Measurements from ENCODE around the gene MARCHF7.
A peak's percentile ranks its signal among the peaks of the same experiment; 100 is the strongest.
"Not testable (repeated sequence)": the region's sequence is repeated elsewhere in the genome, so short reads cannot be mapped to it uniquely, and the experiment has no call there.

MARCHF7 gene, protein sequence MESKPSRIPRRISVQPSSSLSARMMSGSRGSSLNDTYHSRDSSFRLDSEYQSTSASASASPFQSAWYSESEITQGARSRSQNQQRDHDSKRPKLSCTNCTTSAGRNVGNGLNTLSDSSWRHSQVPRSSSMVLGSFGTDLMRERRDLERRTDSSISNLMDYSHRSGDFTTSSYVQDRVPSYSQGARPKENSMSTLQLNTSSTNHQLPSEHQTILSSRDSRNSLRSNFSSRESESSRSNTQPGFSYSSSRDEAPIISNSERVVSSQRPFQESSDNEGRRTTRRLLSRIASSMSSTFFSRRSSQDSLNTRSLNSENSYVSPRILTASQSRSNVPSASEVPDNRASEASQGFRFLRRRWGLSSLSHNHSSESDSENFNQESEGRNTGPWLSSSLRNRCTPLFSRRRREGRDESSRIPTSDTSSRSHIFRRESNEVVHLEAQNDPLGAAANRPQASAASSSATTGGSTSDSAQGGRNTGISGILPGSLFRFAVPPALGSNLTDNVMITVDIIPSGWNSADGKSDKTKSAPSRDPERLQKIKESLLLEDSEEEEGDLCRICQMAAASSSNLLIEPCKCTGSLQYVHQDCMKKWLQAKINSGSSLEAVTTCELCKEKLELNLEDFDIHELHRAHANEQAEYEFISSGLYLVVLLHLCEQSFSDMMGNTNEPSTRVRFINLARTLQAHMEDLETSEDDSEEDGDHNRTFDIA

DNA sequence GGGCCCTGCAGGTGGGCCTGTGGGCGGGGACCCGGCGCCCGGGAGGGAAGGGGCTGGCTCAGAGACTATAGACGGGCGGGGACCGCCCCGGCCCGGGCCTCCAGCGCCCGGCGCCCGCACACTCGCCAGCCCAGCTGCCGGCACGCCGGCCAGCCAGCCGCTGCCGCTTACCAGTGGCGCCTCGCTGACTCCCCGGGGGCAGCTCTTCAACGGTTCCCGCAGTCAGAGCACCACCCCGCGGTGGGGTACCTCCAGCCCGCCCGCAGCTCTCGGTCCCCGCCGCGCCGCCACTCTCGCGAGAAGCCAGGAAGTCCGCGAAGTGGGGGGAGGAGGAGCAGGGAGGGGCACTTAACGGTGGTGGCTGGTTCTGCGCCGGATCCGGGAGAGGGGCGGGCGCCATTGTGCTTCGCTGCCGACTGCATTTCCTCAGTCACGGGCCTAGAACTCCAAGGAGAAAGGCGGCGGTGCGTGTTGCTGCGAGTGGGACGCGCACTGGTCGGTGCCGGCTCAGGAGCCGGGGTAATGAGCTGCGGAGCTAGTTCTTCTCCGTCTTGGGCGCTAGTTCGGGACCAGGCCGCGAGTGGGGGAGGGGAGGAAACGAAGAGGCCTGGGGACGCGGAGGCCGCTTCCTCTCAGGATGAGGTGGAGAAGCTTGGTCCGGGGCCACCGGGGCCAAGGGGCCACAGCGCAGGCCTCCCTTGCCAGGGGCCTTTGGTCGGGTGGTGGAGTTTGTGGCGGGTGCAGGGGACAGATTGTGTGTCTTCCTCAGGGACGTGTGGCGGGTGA lies at the start of gene MARCHF7:
Gene MARCHF7 (plus strand): TSS at position 364 of the 786 bp plus-strand sequence. CDS start 16,517 bp downstream, outside the sequence.
- no peak for FAIRE-seq

DNA sequence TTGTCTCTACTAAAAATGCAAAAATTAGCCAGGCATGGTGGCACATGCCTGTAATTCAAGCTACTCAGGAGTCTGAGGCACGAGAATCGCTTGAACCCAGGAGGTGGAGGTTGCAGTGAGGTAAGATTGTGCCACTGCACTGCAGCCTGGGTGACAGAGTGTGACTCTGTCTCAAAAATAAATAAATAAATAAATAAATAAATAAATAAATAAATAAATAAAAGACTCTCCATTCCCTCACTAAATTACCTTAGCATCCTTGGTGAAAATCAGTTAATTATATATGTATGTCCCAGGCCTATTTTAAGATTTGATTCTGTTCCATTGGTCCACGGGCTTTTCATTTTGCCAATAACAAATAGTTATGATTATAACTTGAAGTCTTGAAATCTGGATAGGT lies 44.9 kb upstream of the MARCHF7 start:
- FAIRE-seq, result not testable (repeated sequence)

DNA sequence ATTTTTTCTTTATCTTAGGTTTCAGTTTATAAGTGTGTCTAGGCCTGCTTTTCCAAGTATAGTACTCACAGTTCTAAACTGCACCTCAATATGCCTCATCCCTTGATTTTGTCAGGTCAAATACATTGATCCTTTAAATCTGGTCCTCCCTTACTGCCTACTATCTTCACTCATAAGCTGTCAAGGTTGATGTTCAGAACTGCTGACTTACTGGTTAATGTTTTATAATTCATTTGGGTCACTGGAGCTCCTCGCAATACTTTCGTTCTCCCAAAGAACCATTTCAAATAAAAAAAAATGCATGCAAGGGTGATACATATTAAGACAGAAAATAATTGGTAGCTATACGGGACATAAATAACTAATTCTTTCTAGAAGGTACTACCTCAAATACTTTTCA lies 41.3 kb upstream of the MARCHF7 start:
- no peak for FAIRE-seq

DNA sequence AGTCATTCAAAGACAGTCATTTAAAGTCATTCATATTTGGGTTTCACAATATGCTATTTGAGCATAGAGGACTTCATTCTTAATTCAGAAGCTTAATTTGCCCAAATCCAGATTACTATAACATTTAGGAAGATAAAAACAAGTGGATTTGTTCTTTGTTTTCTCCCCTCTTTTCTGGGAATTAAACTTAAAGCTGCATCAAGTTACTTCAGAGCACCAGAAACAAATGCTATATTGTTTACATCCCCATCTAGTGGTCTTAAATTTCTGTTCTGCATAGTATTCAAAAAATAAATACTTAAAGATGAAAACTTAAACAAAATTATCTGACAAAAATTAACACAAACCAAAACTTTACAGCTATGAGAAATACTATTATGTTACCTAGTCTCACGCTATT lies 34.7 kb upstream of the MARCHF7 start:
- peak; percentile 88 for FAIRE-seq

DNA sequence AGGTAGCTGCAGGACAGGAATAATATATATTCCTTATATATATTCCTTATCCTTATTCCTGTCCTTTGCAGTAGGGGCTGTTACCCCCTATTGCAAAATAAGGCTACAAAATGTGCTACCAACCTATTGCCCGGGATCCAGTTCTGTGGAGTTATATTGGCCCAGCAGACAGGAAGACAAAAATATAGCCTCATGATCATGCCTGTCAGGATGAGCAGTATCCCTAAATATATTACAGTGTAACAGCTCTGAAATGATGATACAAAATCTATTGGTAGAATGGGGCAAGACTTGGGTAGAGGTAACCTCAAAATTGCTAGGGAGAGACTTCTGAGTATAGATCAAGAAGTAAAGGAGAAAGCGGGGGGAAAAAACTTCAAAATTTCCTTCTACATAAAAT lies 31.6 kb upstream of the MARCHF7 start:
- FAIRE-seq, result no peak

DNA sequence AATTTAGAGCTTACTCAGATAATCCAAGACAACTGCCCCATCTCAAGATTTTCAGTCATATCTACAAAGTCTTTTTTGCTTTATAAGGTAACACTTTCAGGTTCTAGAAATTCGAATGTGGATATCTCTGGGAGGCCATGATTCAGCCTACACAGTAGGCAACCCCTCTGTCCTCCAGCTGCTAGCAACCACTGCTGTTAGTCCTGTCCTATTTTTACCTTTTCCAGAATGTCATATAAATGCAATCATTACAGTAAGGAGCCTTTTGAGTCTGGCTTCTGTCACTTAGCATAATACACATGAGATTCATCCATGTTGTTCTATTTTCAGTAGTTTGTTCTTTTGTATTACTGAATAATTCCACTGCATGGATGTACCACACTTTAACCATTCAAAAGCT lies 28.5 kb upstream of the MARCHF7 start:
- FAIRE-seq, result no peak

DNA sequence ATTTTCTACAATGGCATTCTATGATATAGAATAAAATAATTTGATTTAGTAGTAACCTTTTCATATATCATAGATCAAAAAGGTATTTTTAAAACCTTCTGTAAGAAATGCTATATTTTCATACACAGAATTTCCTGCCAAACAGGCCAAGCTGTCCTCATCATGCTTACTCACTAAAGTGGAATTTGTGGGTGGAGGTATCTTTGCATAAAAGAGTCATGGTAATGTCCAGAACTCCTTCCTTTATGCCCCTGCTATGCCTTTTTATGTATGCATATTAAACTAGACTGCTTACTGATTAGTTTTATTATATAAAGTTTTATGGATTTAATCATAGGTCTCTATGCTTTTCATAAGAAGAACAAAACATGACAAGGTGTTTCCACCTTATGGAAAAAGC lies 27.5 kb upstream of the MARCHF7 start:
- FAIRE-seq, result no peak

DNA sequence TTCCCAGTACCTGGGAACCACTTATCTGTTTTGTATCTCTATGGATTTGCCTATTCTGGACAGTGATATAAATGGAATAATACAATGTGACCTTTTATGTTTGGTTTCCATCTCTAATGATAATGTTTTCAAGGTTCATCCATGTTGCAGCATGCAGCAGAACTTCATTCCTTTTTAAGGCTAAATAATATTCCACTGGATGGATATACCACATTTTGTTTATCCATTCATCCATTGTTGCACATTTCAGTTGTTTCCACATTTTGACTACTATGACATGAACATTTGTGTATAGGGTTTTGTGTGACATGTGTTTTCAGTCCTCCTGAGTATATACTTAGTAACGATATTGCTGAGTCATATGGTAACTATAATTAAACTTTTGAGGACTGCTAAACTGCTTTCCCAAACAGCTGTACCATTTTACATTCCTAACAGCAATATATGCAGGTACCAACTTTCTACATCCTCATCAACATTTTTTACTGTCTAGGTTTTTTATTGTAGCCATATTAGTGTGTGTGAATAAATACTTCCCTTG lies 17.7 kb upstream of the MARCHF7 start:
- no peak for FAIRE-seq

DNA sequence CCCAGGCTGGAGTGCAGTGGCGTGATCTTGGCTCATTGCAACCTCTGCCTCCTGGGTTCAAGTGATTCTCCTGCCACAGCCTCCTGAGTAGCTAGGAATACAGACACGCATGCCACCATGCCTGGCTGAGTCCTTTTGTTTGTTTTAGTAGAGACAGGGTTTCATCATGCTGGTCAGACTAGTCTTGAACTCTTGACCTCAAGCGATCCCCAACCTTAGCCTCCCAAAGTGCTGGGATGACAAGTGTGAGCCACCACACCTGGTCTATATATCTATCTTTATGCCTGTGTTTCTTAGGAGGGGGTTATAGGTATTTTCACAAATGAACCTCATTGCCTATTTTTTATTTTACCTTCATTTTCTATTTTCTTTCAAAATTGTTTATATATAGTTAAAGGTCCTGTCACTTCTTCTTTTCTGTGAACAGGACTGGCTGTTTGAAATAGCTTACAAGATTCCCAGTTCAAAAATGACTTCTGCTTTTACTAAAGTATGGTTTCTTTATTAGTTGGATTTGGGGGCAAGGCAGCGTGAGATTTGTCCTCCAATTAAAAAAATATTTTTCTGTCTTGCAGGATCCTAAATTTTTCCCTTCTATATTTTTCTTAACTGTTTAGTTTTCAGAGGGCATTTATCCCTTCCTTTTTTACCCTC lies 16.4 kb upstream of the MARCHF7 start:
- no peak for FAIRE-seq

DNA sequence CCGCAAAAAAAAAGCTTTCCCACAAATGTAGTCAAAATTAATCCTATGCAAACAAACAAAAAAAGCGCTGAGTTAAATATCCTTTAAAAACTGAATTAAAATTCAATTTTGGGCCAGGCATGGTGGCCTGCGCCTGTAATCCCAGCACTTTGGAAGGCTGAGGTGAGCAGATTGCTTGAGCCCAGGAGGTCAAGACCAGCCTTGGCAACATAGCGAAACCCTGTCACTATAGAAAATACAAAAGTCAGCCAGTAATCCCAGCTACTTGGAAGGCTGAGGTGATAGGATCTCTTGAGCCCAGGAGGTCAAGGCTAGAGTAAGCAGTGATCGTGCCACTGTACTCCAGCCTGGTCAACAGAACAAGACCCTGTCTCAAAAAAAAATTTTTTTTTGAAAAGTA lies 8.8 kb upstream of the MARCHF7 start:
- FAIRE-seq, result no peak

DNA sequence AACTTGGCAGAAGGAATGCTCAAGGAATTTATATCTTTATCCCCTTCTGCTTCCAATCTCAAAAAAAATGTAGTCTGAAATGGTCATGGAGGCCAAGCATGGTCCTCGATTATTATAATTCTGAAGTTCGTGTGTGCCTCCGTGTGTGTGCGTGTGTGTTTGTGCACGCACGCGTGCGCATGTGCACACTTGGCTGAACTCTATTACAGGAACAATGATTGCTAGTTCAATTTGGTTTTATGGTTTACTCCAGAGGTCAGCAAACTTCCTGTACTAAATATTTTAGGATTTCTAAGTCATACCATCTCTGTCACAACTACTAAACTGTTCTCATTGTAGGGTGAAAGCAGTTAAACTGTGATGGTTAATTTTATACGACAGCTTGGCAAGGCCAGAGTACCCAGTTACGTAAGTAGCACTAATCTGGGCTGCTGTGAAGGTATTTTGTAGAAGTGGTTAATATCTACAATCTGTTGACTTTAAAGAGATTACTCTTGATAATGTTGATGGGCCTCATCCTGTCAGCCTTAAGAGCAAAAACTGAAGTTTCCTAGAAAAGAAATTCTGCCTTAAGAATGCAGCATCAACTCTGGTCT lies 5.8 kb upstream of the MARCHF7 start:
- FAIRE-seq, result no peak

DNA sequence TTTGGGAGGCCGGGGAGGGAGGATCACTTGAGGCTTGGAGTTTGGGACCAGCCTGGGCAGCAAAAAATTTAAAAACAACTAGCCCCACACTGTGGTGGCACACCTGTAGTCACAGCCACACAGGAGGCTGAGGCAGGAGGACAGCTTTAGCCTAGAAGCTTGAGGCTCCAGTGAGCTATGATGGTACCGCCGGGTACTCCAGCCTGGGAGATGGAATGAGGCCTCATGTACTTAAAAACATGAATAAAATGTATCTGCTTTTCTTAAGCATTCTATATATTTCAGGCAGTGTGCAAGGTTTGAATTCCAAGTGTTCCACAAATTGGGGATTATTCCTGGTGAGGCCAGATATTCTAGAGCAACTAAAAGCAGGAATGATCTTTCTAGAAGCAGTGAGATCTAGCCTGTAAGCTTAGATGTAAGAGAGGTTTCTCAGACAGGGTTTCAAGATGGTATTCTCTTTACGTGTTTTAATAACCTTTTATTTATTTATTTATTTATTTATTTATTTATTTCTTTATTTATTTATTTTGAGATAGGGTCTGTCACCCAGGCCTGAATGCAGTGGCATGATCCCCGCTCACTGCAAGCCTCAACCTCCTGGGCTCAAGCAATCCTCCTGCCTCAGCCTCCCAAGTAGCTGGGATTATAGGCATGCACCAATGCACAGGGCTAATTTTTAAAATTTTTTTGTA lies 4.1 kb upstream of the MARCHF7 start:
- no peak for FAIRE-seq

DNA sequence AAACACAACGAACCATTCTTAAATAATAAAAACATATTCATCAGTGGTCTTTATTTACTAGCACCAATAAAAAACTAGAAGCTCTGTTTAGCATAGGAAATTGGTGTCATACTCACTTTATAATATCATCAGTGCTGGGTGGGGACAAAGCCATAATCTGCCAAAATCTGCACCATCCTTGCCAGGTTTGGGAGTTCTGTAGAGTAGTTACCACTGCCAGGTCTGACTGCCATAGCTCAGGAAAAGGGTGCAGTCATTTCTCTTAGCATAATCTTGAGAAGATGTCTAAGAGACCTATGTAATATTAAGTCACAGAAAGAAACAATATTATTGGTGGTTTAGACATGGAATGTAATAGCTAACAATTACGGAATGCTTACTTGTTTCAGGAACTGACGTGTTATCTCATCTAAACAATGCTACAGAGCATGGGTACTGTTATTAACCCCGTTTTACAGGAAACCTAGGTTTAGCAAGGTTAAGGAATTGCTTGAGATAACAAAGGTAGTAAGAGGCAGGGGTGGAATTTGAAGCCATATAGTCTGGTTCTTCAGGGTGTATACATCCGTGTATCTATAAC lies 1.6 kb upstream of the MARCHF7 start:
- FAIRE-seq, result no peak

DNA sequence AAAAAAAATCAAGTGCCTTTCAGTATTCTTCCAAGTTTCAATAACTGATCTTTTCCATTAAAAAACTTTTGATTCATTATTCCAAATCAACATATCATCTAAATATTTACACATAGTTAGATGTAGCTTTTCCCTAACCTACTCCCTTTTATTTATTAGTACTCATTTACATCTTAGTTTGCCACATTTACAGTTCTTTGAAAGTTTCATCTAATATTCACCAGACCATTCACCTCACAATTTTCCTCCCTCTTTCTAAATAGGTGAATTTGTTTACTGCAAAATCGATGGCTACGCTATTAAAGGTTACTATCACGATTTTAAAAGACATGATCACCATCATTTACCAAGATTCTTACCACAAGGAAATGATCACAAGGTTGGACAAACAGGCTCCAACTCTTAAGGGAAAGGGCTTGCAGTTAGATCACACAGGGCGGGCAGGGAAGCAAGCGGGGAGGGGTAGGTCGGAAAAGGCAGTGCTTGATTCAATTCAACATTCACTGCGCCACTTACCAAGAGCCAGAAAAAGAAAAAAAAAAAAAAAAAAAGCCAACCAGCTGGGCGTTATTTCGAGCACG lies 654 bp upstream of the MARCHF7 start:
- no peak for FAIRE-seq

DNA sequence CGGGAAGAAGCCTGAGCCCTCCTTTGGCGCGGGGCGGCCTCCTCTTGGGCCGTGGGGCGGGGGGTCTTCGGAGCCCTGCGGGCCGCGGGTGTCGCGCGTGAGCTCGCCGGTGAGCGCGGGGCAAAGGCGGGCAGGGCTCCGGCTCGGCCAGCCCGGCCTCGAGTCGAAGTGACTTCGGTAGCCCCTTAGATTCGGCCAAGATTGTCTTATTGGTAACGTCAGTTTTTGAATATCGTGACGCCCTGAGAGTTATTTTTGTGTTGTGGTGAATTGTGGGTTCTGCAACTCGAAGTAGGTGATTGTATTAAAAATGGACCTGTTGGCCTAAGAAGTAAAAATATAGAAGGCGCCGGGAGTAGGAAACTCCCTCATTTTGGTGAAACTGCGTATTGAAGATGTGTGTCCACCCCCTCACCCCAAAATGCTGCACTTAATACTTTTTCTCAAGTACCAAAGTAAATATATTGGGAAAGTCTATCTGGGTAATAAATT lies 669 bp downstream of the MARCHF7 start:
- FAIRE-seq, result no peak

DNA sequence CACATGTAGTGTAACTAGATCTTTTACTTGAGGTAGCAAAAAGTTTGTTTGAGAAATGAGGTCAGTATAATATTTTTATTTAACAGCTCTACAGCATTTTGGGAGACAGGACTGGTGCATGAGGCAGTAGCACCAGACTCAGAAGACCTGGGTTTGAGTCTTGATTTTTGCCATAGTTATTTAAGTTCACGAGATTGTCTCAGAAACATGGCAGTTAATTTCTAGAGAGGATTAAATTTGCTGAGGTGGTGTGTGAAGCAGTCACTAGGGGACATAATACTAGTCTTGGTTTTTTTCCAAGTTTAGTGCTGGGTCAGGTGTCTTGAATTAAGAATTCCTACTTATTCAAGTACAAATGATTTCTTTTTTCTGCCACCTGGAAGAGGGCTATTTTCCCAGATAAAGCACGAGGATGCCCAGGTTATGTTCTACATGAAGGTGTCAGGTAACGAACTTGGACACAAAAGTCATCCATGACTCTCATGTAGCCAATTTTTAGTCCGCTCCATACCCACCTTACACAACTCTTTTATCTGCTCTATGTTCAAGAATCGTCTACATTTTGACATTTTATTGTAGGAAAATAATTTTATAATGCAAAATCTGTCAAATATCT lies 1.4 kb downstream of the MARCHF7 start:
- no peak for FAIRE-seq

DNA sequence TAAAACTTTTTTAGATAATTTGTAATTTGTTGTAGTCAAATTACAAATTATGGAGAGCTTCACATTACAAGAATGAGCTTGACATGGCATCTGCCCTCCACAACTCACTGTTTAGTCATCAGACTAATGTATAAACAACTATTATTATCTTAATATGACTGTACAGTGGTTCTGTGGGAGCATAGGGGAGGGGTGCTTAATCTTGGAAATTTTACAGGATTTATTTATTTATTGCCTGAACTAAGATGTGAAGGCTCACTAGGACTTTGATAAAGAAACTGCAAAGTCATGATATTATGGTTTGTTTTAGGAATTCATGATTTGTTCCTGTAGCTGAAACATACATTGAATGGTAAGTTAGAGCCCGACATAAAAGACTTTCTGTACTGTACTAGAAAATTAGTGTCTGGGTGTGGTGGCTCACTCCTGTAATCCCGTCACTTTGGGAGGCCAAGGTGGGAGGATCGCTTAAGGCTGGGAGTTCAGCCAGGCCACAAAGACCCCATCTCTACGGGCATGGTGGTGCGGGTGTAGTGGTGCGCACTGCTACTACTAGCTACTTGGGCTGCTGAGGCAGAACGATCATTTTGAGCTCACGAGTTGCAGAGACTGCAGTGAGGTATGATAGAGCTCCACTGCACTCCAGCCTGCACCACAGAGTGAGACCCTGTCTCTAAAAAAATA lies 2.1 kb downstream of the MARCHF7 start:
- FAIRE-seq, result no peak

DNA sequence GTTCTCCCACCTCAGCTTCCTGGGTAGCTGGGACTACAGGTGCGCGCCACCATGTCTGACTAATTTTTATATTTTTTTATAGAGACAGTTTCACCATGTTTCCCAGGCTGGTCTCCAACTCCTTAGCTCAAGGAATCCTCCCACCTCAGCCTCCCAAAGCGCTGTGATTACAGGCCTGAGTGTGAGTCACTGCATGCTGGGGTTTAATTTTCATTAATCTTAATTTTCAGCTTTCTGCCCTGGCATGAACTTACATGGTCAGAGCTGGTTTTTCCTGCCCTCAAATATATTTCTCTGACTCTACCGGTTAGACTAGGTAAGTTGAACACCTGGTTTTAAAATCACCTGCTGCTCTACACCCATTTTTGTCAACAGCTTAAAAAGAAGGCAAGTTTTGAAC lies 3.1 kb downstream of the MARCHF7 start:
- FAIRE-seq, result no peak

DNA sequence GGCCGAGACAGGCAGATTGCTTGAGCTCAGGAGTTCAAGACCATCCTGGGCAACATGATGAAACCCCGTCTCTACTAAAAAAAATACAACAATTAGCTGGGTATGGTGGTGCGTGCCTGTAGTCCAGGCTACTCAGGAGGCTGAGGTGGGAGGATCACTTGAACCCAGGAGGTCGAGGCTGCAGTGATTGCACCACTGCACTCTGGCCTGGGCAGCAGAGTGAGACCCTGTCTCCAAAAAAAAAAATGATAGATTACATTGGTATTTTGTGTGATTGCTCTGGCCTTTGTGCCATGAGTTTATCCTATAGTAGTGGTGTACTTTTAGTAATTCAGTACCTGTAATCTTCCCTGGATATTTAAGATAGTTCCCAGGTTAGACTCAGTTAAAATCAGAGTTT lies 4.1 kb downstream of the MARCHF7 start:
- FAIRE-seq, result not testable (repeated sequence)

DNA sequence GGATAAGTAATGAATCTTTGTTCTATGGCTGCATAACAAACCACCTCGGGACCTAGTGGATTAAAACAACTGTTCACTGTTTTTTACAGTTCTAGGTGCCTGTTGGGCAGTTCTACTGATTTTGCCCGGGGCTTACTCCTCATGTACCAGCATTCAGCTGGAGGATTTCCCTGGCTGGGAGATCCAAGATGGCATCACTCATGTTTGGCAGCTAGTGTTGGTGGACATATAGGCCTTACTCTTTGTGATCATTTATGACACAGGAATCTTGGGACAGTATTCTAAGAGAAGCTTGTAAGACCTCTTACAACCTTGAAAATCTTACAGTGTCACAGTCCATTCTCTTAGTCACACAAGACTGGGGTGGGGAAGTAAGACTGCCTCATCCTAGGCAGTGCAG lies 4.6 kb downstream of the MARCHF7 start:
- FAIRE-seq, result no peak

Data from TTC549 (cell line).